HL-60 (cell line): ENCODE measurements around the gene PRICKLE2.

Experiments used
- POLR2AphosphoS5 ChIP-seq: IDR thresholded peaks from 2 replicates; pipeline ENCODE4 v1.6.1; 2012; ENCODE audit warnings: low read depth
- SPI1 ChIP-seq: IDR thresholded peaks from 2 replicates; pipeline ENCODE4 v1.6.1; 2012; ENCODE audit warnings: low read depth, mild to moderate bottlenecking, borderline replicate concordance
- TF ChIP-seq, protein P1 (sequence below): IDR thresholded peaks from one replicate; pipeline ENCODE4 v1.5.1; 2011; ENCODE audit warnings: low read length, control low read depth, inconsistent platforms; ENCODE audit not compliant: insufficient read depth
- TF ChIP-seq, protein P2 (sequence below): IDR thresholded peaks from 2 replicates; pipeline ENCODE4 v1.6.1; 2012; ENCODE audit warnings: low read depth; ENCODE audit not compliant: insufficient replicate concordance

DNA sequence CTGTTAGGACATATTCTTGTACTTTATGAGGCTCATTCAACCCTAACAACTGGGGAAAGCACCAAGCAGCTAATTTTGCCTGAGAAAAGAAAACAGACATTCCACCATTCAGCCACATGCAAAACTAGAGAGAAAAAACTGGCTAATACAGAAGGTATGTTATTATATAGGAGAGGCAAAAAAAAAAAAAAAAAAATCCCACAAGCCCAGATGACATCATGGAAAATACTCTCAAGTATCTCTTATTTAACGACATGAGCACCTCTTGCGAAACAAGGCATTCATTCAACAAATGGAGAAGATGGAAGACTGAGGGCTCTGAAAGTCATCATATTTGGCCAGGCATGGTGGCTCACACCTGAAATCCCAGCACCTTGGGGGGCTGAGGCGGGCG is 61.5 kb downstream of the PRICKLE2 start:
- TF ChIP-seq, protein P1, sequence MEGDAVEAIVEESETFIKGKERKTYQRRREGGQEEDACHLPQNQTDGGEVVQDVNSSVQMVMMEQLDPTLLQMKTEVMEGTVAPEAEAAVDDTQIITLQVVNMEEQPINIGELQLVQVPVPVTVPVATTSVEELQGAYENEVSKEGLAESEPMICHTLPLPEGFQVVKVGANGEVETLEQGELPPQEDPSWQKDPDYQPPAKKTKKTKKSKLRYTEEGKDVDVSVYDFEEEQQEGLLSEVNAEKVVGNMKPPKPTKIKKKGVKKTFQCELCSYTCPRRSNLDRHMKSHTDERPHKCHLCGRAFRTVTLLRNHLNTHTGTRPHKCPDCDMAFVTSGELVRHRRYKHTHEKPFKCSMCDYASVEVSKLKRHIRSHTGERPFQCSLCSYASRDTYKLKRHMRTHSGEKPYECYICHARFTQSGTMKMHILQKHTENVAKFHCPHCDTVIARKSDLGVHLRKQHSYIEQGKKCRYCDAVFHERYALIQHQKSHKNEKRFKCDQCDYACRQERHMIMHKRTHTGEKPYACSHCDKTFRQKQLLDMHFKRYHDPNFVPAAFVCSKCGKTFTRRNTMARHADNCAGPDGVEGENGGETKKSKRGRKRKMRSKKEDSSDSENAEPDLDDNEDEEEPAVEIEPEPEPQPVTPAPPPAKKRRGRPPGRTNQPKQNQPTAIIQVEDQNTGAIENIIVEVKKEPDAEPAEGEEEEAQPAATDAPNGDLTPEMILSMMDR: no peak
- TF ChIP-seq POLR2AphosphoS5: no peak
- TF ChIP-seq, protein P2, sequence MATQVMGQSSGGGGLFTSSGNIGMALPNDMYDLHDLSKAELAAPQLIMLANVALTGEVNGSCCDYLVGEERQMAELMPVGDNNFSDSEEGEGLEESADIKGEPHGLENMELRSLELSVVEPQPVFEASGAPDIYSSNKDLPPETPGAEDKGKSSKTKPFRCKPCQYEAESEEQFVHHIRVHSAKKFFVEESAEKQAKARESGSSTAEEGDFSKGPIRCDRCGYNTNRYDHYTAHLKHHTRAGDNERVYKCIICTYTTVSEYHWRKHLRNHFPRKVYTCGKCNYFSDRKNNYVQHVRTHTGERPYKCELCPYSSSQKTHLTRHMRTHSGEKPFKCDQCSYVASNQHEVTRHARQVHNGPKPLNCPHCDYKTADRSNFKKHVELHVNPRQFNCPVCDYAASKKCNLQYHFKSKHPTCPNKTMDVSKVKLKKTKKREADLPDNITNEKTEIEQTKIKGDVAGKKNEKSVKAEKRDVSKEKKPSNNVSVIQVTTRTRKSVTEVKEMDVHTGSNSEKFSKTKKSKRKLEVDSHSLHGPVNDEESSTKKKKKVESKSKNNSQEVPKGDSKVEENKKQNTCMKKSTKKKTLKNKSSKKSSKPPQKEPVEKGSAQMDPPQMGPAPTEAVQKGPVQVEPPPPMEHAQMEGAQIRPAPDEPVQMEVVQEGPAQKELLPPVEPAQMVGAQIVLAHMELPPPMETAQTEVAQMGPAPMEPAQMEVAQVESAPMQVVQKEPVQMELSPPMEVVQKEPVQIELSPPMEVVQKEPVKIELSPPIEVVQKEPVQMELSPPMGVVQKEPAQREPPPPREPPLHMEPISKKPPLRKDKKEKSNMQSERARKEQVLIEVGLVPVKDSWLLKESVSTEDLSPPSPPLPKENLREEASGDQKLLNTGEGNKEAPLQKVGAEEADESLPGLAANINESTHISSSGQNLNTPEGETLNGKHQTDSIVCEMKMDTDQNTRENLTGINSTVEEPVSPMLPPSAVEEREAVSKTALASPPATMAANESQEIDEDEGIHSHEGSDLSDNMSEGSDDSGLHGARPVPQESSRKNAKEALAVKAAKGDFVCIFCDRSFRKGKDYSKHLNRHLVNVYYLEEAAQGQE: no peak
- TF ChIP-seq SPI1: no peak
